B cell (primary cell): ENCODE results near the gene MDM1. TPM values are rescaled to one million over a fixed set of nuclear protein-coding genes. Genes with fewer than 3 reads are reported as not detected.

Experiments used
- ATAC-seq: fragments of 200-7000 bp; cut with Tn5 transposase; one replicate; pipeline ENCODE4 v1.10.0; 2021; ENCODE audit warnings: low read depth, mild to moderate bottlenecking, moderate number of reproducible peaks, moderate library complexity
- CTCF ChIA-PET: fragments of 350-600 bp; sonication (Branson Sonifier 250); formaldehyde crosslinking; loops from one replicate; lab custom pipeline; 2021; ENCODE audit warnings: antibody characterized with exemption, inconsistent platforms; lab: Charles Lee
- POLR2A ChIA-PET: fragments of 350-600 bp; sonication (Branson Sonifier 250); formaldehyde crosslinking; loops from one replicate; lab custom pipeline; 2021; ENCODE audit warnings: antibody characterized with exemption; lab: Charles Lee
- DNase-seq: peaks from one replicate; pipeline ENCODE4 v3.0.0; 2013
- H2AFZ ChIP-seq: 2 replicates; pipeline ENCODE4 v1.6.1; 2012; ENCODE audit warnings: mild to moderate bottlenecking, low read depth, low read length; ENCODE audit not compliant: insufficient read depth, poor library complexity, severe bottlenecking
- H3K27ac ChIP-seq, 2 donors: 1 replicate in 1 of 2; 2 replicates in 1 of 2; pipeline ENCODE4 v1.5.1; 2012 to 2013; ENCODE audit warnings: low read length in 2 of 2, mild to moderate bottlenecking in 2 of 2, moderate library complexity in 1 of 2
- H3K27me3 ChIP-seq, 4 experiments: fragments of 200-600 bp in 1 of 4; sonication (generic) in 1 of 4; replicated peaks in 1 of 4; 1 replicate in 2 of 4; 2 replicates in 2 of 4; pipeline versions ENCODE4 v1.6.1 to v1.7.0; 2013 to 2016; ENCODE audit warnings: low read length in 3 of 4, mild to moderate bottlenecking in 2 of 4, mixed read lengths in 1 of 4, moderate library complexity in 1 of 4; ENCODE audit not compliant: insufficient read depth in 4 of 4, control insufficient read depth in 3 of 4; ENCODE audit errors: control extremely low read depth in 1 of 4
- H3K36me3 ChIP-seq, 2 experiments: replicated peaks in 1 of 2; 1 replicate in 1 of 2; 2 replicates in 1 of 2; pipeline versions ENCODE4 v1.6.1 to v1.7.1; 2013; ENCODE audit warnings: low read length in 1 of 2; ENCODE audit not compliant: insufficient read depth in 2 of 2, control insufficient read depth in 1 of 2; ENCODE audit errors: control extremely low read depth in 1 of 2, extremely low read depth in 1 of 2
- H3K4me1 ChIP-seq, 2 donors: fragments of 200-600 bp in 1 of 2; sonication (generic) in 1 of 2; 1 replicate in 1 of 2; 2 replicates in 1 of 2; pipeline versions ENCODE4 v1.5.1 to v1.6.1; 2013 to 2017; ENCODE audit warnings: low read length in 2 of 2; ENCODE audit not compliant: control insufficient read depth in 2 of 2, insufficient read depth in 2 of 2
- H3K4me2 ChIP-seq: replicated peaks from 2 replicates; pipeline ENCODE3; 2012; ENCODE audit warnings: mild to moderate bottlenecking, low read depth, low read length; ENCODE audit not compliant: poor library complexity, severe bottlenecking
- H3K4me3 ChIP-seq, 5 experiments: fragments of 200-600 bp in 1 of 5; sonication (generic) in 1 of 5; 1 replicate in 3 of 5; 2 replicates in 2 of 5; pipeline versions ENCODE4 v1.5.1 to v1.7.0; 2011 to 2016; ENCODE audit warnings: low read length in 4 of 5, mild to moderate bottlenecking in 4 of 5, low read depth in 2 of 5, control low read depth in 1 of 5, moderate library complexity in 1 of 5; ENCODE audit not compliant: insufficient read depth in 1 of 5; ENCODE audit errors: control extremely low read depth in 1 of 5, extremely low read depth in 1 of 5
- H3K79me2 ChIP-seq: fragments of 200-600 bp; sonication (generic); one replicate; pipeline ENCODE4 v1.6.0; 2016; ENCODE audit warnings: low read length; ENCODE audit not compliant: control insufficient read depth, insufficient read depth
- H3K9ac ChIP-seq: fragments of 200-600 bp; sonication (generic); 2 replicates; pipeline ENCODE4 v1.6.1; 2017; ENCODE audit warnings: mild to moderate bottlenecking, low read length, moderate library complexity
- H3K9me3 ChIP-seq, 3 donors: one replicate each; pipeline versions ENCODE4 v1.6.1 to v1.7.1; 2013; ENCODE audit warnings: low read length in 2 of 3; ENCODE audit not compliant: control insufficient read depth in 2 of 3, insufficient read depth in 1 of 3; ENCODE audit errors: control extremely low read depth in 1 of 3
- H4K20me1 ChIP-seq: 2 replicates; pipeline ENCODE4 v1.6.0; 2012; ENCODE audit warnings: mild to moderate bottlenecking, low read length; ENCODE audit not compliant: insufficient read depth, control insufficient read depth, poor library complexity, severe bottlenecking
- H3K27ac Mint-ChIP-seq: one replicate; pipeline ENCODE4 v1.8.0; 2021; ENCODE audit warnings: mixed read lengths
- H3K27me3 Mint-ChIP-seq: one replicate; pipeline ENCODE4 v1.8.0; 2021; ENCODE audit warnings: mixed read lengths
- H3K4me1 Mint-ChIP-seq: one replicate; pipeline ENCODE4 v1.8.0; 2021; ENCODE audit warnings: mixed read lengths
- H3K4me3 Mint-ChIP-seq: one replicate; pipeline ENCODE4 v1.8.0; 2021; ENCODE audit warnings: mixed read lengths
- H3K9me3 Mint-ChIP-seq: one replicate; pipeline ENCODE4 v1.8.0; 2022; ENCODE audit warnings: mixed read lengths; ENCODE audit not compliant: insufficient read depth
- EZH2 ChIP-seq: IDR thresholded peaks from 2 replicates; pipeline ENCODE4 v1.6.1; 2012; ENCODE audit warnings: borderline replicate concordance, low read depth, mild to moderate bottlenecking, moderate library complexity, low read length; ENCODE audit not compliant: insufficient read depth, poor library complexity, severe bottlenecking
- WGBS: methylation state at CpG from one replicate; pipeline ENCODE4 v1.1.5; 2013; ENCODE audit warnings: missing lambda C conversion rate; ENCODE audit not compliant: insufficient coverage; 5-methylcytosine and 5-hydroxymethylcytosine counted together
- intact Hi-C: fragments of 100-400 bp; cut with micrococcal nuclease; formaldehyde crosslinking; loops from one replicate; pipeline ENCODE4 v1.10.0; 2022
- polyA plus RNA-seq: library from polyadenylated mRNA; depleted of rRNA; stranded (reverse); fragments of >200 nt; gene quantifications from 2 replicates; pipeline ENCODE4 v1.2.3, GENCODE V29; 2012
- total RNA-seq, 2 donors: library from RNA; stranded (reverse); fragments of 120-200 nt in 1 of 2; gene quantifications; 1 replicate in 1 of 2; 2 replicates in 1 of 2; pipeline versions ENCODE4 v1.2.3 to v1.2.4, GENCODE V29; 2013 to 2022
- TF ChIP-seq, protein P1 (sequence below): fragments of 200-600 bp; IDR thresholded peaks from one replicate; pipeline ENCODE4 v1.8.0; 2022; ENCODE audit warnings: antibody characterized with exemption, mild to moderate bottlenecking

The MDM1 gene
- total and polyA plus RNA-seq, 2 donors (not counting 1 experiment from before 2014, with no cell fraction given): 13.9 to 38.3 TPM

DNA sequence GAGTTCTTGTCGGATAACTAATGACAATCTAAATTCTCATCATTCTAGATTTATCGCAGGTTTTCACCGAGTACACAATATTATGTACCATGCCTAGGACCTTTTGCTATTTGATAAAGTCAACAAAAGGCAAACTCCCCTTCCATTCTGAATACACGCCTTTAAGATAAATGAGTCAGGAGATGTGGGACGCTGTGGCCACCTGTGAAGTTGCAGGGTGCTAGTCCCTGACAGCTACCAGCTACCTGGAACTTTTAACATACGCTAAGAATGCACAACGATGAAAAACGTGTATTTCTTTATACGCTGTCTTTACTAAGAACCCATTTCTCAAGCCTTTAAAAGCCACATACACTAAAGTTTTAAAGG lies 678 bp downstream of the MDM1 start:
- no peaks in the 10 kb centered on the region for H3K27me3 Mint-ChIP-seq

DNA sequence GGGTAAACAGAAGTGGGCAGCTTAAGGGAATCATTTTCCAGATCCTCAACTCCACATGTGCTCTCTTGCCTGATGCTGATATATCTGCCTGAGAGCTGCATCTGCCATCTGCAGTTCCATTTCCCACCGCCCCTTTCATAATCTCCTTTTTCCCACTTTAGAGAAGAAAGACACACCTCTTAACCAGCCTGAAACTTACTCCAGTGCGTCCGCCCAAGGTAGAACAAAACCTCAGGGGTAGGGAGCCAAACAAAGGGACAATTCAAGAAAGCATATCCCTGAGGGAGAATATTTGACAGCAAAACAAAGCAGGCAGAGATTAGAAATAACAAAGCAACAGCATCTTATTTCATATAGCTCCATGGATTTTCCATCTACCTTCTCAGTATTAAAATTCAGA lies 4.3 kb downstream of the MDM1 start:
- H3K4me1 ChIP-seq: peaks cover 11 to 13% of the 10 kb centered on the region in 2 donors
- H3K9me3 ChIP-seq: no peaks in the 10 kb centered on the region
- H4K20me1 ChIP-seq: no peaks in the 10 kb centered on the region
- no peak overlapping the region for H2AFZ ChIP-seq
- Mint-ChIP-seq H3K27ac (no peak overlapping the region), H3K4me1 (peaks cover 27% of the 10 kb centered on the region), H3K9me3 (no peaks in the 10 kb centered on the region), H3K27me3 (no peaks in the 10 kb centered on the region), H3K4me3 (no peak overlapping the region)
- peaks cover 22% of the 10 kb centered on the region for H3K79me2 ChIP-seq
- no peaks in the 10 kb centered on the region for H3K27me3 ChIP-seq
- 100% methylated on average over 1 of the region's 3 CpGs for WGBS
- ChIA-PET POLR2A (no interaction called here), CTCF (interaction anchor here (0.6 to 0.9 kb wide), 3 partner anchors 10 to 308 kb away, joined by 3 read pairs; no protein-coding TSS in a partner anchor)
- H3K4me2 ChIP-seq: no peak overlapping the region
- intact Hi-C loops: no loop called here
- TF ChIP-seq, protein P1, sequence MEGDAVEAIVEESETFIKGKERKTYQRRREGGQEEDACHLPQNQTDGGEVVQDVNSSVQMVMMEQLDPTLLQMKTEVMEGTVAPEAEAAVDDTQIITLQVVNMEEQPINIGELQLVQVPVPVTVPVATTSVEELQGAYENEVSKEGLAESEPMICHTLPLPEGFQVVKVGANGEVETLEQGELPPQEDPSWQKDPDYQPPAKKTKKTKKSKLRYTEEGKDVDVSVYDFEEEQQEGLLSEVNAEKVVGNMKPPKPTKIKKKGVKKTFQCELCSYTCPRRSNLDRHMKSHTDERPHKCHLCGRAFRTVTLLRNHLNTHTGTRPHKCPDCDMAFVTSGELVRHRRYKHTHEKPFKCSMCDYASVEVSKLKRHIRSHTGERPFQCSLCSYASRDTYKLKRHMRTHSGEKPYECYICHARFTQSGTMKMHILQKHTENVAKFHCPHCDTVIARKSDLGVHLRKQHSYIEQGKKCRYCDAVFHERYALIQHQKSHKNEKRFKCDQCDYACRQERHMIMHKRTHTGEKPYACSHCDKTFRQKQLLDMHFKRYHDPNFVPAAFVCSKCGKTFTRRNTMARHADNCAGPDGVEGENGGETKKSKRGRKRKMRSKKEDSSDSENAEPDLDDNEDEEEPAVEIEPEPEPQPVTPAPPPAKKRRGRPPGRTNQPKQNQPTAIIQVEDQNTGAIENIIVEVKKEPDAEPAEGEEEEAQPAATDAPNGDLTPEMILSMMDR: no peak
- no peak for TF ChIP-seq EZH2
- H3K36me3 ChIP-seq: peaks cover 6 to 31% of the 10 kb centered on the region in 2 experiments
- ATAC-seq (no peak), DNase-seq (no peak)
- H3K9ac ChIP-seq: no peak overlapping the region
- no peak overlapping the region for H3K4me3 ChIP-seq
- H3K27ac ChIP-seq: no peak overlapping the region

More for the DNA sequence above, 678 bp downstream of the MDM1 start:
- Mint-ChIP-seq H3K27ac (peak overlapping the region; percentile 90), H3K4me3 (peak overlapping the region; percentile 94), H3K4me1 (peaks cover 40% of the 10 kb centered on the region), H3K9me3 (no peaks in the 10 kb centered on the region)
- Histone ChIP-seq H3K36me3 (peaks cover 2 to 18% of the 10 kb centered on the region in 2 experiments), H4K20me1 (no peaks in the 10 kb centered on the region), H3K4me3 (peak overlapping the region; percentile 79 to 85 (median 82)), H3K9ac (peak overlapping the region; percentile 83), H3K27me3 (no peaks in the 10 kb centered on the region), H3K9me3 (no peaks in the 10 kb centered on the region), H3K4me2 (peak overlapping the region; percentile 85), H3K4me1 (peaks cover 12 to 14% of the 10 kb centered on the region in 2 donors), H3K27ac (peak overlapping the region; percentile 55 to 78), H2AFZ (peak overlapping the region; percentile 94), H3K79me2 (peaks cover 22% of the 10 kb centered on the region)
- TF ChIP-seq EZH2: no peak
- TF ChIP-seq, protein P1: no peak
- ATAC-seq: no peak
- DNase-seq: no peak
- 34% methylated on average over 3 of the region's 9 CpGs for WGBS
- intact Hi-C loops: loop anchor here (5.0 kb wide), 3 partner anchors 906 to 1406 kb away; partner anchors contain the start of genes CCT2, CPSF6 and RAB3IP
- ChIA-PET POLR2A (interaction anchor here (1.4 to 1.9 kb wide), 2 partner anchors 34 to 279 kb away, joined by 3 to 5 read pairs; partner anchors contain the start of gene RAP1B), CTCF (interaction anchor here (0.9 to 4.3 kb wide), 6 partner anchors 9 to 154 kb away, joined by 3 to 15 read pairs (median 3); no protein-coding TSS in a partner anchor)
